ENCODE results near the gene ACSS2.

Gene ACSS2

DNA sequence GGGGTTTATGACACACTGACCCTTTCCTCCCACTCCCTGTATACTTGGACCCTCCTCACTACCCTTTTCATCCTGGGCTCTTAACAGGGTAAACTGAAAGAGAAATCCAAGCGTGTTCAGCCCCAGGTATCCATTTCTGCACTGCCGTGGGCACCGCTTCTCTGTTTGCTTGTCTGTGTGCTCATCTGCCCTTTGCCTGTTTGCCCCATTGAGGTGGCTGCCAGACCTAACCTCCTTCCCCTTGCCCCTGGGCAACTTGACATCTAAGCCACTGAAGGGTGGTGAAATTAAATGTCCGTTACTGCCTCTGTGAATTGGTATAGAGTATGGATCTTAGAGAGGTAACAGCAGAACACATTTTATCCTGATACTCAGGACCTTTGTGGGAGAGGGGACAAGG, 38.7 kb downstream of the ACSS2 start:
- no peak for DNase-seq

DNA sequence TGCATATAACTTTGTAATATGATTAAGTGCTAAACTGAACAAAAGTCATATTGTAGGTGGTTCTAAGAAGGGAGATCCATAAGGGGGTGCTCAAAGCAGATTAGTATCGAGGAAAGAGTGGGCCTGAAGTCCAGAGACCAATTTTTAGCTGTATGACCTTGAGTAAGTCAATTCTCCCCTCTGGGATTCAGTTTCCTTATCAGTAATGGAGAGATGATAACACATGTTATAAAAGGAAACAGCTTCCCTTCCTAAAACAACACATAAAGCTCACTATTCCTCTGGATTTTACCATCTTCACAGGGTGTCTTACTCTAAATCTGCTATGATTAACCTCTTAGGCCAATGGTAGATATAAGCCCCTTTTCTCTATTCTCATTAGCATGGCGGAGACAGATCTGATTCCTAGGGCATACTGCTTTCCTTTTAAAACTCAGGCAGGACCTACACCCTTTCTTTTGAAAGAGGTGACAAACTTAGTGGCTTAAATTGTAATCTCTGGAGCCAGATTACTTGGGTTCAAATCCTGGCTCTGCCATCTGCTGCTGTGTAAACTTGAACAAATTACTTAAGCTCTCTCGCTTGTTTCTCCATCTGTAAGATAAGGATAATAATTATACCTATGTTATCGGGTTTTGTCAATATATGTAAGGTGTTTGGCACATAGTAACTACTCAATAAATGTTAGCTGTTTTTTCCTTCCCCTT, 39.5 kb downstream of the ACSS2 start:
- no peak for DNase-seq

DNA sequence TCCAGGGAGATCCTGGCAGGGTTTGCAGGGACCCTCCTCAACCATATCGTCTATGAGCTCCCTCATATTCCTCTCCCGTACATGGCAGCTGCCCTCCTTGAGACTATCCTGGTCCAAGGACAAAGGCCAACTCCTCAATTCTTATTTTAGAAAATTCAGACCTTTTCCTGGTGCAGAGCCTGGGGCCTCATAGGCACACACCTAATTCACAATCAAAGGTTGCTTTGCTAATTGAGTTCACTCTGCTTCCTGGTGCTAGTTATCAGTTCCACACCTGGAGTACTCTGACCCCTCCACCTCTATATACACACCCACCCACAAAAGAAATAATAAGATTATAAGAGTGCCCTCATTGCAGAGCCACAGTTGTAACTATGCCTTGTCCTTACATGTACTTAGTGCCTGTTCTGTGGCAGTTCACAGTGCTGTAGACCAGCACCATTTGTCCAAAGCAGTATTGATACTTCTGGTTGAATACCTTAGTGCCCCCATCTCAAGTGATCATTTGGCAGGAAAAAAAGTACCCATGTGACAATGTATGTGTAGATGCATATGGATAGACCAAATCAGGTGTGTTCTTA, 40.5 kb downstream of the ACSS2 start:
- no peak for DNase-seq

DNA sequence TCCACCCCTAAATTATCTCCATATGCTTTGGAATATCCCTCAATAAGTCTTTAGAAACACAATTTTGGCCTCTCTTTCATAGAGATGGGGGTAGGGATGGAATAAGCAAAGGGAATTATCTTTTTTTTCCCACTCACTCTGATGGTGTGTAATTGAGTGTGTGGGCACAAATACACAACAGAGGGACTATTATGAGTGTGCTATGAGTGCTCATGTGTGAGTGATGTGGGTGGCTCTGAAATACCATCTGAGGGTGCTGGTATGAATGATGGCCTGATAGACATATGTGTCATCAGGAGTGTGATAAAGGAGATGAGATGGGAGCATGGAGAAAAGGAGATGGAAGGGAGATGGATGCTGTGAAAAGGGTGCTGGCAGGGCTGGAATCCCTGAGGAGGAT, 43.6 kb downstream of the ACSS2 start:
- peak in 1 of 5 experiments; percentile 13 for DNase-seq

DNA sequence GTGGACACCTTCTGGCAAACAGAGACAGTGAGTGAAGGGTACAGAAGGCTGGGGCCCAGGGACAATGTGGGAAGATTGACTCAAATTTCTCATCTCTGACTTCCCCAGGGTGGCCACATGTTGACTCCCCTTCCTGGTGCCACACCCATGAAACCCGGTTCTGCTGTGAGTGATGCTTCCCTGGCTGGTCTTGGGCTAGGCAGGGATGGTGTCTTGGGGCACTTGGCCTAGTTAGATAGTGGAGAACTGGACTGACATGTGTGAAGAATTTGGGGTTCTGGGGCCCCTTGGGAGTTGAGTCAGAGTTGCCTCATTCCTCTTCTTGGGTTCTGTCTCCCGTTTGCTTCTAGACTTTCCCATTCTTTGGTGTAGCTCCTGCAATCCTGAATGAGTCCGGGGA, 45.0 kb downstream of the ACSS2 start:
- no peak for DNase-seq

DNA sequence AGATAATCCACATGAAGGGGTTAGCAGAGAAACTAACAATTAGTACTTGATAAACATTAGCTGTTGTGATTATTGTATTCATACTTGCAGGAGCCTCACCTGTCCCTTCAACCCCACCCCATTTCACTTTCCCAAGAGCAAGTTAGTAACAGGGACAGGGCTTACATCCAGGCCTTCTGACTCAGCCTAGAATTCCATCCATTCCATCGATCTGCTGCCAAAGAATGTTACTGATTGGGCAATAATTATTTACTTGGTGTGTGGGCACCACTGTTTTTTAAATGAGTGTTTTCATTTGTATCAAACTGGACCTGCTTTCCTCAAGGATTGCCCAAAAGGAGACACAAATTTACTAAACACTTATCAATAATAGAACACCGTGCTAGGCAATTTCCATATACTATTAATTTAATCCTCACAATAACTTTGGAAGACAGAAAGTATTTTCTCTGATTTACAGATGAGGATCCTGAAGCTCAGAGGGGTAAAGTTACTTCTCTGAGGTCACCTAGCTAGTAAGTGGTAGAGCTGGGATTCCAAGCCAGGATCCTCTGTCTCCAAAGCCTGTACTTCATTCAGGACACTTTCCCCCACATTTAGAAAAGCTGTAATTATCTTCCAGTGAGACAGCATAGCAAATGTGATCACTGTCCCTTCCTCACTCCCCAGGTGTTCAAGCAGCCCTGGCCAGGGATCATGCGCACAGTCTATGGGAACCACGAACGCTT, 46.4 kb downstream of the ACSS2 start:
- no peak for DNase-seq

DNA sequence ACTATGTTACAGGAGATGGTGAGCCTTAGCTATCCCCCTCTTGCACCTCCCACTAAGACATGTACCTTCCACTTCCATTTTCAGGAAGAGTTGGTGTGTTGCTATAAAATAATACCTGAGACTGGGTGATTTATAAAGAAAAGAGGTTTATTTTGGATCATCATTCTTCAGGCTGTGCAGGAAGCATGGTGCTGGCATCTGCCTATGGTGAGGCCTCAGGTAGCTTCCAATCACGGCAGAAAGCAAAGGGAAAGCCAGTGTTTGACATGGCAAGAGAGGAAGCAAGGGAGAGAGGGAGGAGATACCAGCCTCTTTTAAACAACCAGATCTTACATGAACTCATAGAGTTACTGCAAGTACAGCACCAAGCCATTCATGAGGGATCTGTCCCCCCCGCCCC, 47.0 kb downstream of the ACSS2 start:
- DNase-seq = no peak

DNA sequence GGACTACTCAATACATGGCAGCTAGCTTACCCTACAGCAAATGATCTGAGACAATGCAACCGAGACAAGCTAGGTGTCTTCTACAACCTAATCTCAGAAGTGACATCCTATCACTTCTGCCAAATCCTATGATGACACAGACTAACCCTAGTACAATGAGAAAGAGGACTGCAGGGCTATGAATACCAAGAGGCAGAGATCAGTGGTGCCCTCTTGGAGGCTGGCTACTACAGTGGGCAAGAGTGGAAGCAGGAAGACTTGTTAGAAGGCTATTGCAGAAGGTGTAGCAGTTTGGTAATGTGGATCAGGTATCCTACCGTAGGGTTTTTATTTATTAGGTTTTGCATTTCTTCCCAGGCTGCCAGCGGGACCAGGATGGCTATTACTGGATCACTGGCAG, 48.9 kb downstream of the ACSS2 start:
- no peak for DNase-seq

DNA sequence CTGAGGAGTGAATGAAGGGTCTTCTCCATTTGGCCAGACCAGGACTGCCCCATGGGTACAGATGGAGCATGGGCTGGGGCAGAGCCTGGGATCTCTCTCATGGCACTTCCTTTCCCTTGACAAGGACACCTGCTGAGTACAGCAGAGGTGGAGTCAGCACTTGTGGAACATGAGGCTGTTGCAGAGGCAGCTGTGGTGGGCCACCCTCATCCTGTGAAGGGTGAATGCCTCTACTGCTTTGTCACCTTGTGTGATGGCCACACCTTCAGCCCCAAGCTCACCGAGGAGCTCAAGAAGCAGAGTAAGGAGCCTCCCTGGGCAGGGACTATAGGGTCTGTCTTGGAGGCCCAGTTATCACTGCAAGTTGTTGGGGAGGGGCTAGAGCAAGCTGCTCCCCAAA, 49.6 kb downstream of the ACSS2 start:
- peak in 1 of 5 experiments; percentile 22 for DNase-seq

DNA sequence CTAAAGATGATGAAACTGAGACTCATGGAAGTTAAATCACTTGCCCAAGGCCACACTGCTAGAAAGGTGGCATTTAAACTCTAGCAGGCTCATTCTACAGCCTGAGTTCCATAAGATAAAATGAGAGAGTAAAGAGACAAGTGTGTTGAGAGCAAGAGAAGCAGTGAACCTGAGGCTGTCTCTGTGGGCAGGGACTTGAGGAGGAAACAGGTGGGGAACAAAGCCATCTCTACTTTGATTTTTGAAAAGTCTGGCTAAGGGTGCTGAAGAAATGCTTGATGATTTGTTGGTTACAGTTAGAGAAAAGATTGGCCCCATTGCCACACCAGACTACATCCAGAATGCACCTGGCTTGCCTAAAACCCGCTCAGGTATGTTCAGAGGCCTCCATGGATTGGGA, 50.2 kb downstream of the ACSS2 start:
- no peak for DNase-seq

DNA sequence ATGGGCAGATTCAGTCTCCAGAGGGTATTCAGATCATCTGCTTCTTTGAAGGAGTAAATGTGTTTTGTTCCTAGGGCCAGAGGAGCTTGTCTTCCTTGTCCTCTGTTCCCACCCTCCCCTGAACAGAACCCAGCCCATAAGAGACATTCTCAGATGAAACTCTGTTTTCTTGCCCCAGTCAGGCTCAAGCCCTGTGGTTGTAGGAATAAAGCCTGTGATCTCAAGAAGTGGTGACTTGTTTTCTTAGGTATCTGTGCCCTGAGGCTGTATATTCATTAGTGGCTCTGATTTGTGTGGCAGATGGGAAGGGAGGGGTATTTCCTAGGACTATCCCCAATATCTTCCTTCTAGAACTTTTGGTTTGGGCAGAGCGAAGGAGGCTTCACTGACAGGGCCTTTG, 51.3 kb downstream of the ACSS2 start:
- no peak for DNase-seq

DNA sequence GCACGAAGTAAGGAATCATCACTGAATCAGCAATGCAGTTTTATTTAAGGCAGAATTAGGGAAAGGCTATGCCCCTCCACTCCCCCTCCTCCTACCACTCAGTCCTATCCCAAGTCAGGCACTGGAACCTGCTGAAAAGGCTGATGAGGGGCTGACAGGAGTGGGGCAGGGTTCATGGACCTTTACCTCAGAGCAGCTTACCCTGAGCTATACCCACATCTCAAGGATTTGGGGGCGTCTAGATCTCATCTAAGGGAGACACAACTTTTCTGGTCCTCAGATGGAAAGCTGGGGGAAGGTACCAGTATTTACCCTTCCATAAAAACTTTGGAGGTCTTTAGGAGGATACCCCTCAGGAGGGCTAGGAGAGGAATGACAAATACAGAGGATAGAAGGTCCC, 52.0 kb downstream of the ACSS2 start:
- no peak for DNase-seq

DNA sequence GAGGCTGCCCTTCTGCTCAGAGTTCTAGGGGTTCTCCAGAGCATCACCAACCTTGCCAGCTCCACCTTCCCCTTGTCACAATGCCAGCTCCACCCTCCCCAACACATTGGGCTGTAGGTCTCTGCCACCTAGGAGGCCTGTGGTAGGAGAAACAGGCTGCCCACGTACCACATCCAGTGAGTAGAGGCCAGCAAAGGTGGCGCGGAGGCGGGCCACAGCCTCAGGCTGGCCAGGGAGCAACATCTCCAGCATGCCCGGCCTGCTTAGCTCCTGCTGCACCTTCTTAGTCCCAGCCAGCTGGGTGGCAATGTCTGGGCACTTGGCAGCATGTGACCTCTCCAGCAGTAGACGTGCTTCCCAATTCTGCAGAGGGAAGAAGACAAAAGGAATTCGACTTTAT, 55.4 kb downstream of the ACSS2 start:
- DNase-seq = peak in 1 of 5 experiments; percentile 9

DNA sequence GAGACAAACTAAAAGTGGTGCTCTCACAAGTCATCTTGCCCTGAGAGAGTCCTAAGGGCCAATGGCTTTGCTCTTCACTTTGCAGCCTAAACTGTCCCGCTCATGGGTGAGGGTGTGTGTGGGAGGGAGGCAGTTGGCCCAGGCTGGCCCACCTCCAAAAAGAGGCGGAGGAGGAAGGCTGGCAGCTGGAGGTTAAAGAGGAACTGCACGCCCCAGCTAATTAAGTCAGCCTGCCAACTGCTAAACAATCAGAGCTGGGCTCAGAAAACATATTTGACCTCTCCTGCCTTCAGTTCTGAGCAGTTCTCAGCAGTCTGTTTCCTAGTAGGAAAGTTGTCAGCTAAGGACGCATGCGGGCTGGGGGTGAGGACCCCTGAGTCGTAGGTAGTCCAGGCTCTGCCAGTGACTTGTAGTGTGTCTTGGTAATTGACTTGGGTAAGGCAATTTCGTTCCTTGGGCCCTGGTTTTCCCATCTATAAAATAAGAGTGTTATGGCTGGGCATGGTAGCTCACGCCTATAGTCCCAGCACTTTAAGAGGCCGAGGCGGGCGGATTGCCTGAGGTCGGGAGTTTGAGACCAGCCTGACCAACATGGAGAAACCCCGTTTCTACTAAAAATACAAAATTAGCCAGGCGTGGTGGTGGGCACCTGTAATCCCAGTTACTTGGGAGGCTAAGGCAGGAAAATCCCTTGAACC, 62.2 kb downstream of the ACSS2 start:
- DNase-seq = no peak

DNA sequence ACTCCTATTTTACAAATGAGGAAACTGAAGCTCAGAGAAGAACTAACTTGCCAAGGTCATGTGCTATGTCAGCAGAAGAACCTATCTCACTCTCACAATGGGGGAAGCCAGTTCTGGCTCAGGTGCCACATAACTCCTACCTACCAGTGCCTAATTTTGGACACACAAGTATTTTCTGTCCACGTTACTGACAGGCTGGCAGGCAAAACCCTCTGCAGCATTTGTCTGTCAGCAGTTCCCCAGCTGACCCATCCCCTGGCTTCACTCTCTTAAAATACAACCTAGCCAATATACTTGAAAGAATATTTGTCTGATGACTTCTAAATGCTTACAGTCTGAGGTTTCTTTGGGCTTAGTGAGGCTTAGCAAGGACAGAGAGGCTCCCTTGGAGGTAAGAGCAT, 63.7 kb downstream of the ACSS2 start:
- DNase-seq = no peak

DNA sequence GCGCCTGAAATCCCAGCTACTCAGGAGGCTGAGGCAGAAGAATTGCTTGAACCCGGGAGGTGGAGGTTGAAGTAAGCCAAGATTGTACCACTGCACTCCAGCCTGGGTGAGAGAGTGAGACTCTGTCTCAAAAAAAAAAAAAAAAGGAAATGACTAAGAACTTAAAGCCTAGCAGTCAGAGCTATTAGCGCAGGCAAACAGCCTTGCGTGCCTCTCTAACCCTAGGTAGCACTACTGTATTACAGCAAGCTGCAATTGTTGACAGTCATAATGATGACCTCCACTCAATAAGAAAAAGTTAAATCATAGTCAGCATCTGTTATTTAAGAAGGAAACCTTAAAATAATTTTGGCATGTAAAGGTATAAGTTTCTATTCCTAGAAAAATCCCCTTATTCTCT, 64.8 kb downstream of the ACSS2 start:
- peak in 1 of 5 experiments; percentile 6 for DNase-seq

DNA sequence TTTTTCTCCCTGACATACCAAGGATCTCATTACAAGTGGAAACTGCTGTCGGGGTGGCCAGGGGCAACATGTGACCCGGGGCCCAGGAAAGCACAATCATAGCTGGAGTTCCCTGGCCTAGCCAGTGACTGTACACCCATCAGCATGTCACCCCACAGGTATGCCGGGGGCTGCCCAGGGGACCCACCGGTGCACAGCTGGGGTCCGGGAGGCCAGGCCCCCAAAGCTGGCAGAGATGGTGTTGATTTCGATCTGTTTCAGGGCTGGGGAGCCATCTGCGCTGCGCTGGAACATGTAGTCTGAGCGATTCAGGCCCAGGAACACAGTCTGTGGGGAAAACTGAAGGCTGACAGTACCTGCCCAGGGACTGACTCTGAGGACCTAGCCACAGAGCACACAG, 65.9 kb downstream of the ACSS2 start:
- no peak for DNase-seq

DNA sequence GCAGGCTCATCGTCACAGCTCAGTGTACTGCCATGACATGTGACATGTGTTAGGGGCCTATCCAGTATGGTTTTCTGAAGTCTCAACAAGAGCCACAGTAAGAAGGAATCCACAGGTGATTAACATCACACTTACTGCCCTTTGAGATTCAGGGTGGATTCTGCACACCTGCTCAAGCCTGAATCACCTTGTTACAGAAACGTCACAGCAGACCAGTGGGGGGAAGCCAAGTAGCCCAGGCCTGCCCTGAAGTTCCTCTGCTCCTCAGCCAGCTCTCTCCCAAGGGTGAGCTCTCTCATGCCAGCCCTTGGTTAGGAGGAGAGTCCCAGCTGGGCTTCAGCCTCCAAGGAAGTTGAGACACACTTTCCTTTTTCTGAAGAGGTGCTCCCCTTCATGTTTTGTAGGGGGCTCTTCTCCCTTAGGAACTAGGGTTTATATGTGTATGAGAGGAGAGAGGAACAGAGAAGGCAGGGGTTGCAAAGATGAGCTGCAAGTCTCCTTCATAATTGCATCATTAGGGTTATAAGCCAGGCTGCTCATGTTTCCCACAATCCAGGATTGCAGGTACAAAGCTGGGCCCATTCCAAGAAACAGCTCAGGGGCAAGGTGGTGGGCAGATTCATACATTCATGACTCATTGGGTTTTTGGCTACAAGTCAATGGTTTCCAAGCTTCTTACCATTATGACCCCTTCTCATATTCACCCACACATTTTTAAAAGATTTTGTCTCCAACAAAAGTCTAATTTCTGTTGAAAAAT, 67.6 kb downstream of the ACSS2 start:
- no peak for DNase-seq

DNA sequence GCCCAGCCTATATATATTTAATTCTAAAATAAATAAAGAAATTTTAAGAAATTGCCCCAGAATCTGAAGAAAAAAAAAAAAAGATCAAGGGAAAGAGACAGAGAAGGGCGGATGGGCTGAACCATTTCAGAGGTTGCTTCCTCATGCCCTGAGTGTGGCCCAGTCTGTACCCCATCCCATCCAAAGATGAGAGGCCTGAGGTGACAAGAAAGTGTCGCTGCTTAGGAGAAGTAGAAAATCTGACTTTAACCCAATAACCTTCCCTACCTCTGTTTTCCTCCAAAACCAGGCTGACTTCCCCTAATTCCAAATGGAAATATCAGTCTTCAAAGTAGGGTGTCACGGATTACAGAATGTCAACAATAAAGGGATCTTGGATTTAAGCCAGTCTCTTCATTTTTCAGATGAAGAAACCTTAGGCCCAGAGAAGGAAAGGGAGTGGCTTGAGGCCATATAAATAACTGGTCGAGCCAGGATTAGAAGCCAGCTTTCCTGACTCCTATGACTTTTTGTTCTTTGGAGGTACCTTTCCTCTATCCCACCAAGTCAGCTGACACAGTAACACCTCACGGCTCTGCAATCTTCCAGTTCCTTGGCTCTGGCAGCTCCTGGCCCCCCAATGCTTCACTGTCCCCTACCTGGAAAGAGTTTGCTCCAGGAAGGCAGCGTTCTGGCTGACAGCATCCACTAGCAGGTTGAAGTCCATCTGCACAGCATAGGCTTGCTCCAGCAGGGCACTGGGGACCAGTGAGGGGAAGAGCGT, 69.1 kb downstream of the ACSS2 start:
- DNase-seq = no peak

DNA sequence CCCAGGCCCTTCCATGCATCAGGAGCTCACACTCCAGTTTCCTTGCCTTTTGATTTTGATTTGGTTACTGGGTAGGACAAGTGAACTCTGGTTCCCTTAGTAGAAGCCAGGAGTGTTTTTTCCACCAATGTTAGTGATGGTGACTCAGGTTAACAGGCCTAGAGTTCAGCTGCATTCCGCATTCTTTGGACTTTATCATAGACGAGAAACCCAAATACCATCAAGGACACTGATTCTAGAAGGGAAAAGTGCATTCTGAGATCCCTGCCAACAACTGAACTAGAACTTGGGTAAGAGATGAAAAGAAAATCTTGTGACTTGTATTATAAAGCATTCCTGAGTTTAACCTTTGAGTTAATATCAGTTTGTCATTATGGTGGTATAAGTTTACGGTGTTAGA, 70.2 kb downstream of the ACSS2 start:
- DNase-seq = no peak

DNA sequence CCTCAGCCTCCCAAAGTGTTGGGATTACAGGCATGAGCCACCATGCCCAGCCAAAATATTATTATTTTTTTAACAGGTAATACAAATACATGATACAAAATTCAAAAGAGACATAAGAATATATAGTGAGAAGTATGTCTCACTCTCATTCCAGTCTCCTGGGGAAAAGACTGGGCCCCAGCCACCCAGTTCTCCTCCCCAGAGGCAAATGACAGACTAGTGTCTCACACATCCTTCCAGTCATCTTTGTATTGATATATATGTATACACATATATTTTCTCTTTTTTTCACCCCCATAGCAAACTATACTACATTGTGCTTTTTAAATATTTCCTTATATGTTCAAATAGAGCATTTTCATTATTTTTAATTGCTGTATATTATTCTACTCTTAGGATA, 70.9 kb downstream of the ACSS2 start:
- DNase-seq = no peak

DNA sequence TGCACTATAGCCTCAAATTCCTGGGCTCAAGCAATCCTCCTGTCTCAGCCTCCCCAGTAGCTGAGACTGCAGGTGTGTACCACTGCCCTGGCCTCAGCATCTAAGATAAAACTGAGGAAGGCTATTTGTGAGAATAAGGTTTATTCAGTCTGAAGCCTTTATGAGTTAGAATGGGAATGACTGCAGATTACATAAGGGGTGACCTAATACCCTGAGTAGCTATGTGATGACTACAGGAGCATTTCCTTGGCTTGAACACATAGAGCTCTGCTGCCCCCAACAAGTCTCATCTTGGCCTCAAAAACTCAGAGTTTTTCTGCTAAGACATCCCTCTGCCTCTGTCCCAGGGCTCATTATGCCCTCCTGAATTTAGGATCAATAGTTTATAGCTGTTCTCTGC, 71.6 kb downstream of the ACSS2 start:
- no peak for DNase-seq

Data from T-helper 2 cell (primary cell).